Left forelimb (tissue), 1 donor: Measurements from ENCODE around the gene GPAT3.

Experiments
- DNase-seq: peaks from one replicate; pipeline ENCODE4 v3.0.0-alpha.2; 2018; ENCODE audit warnings: low spot score

GPAT3 gene

GRCh38 chr4:83644677-83645659, 109.1 kb downstream of the GPAT3 start:
- no peak for DNase-seq

DNA sequence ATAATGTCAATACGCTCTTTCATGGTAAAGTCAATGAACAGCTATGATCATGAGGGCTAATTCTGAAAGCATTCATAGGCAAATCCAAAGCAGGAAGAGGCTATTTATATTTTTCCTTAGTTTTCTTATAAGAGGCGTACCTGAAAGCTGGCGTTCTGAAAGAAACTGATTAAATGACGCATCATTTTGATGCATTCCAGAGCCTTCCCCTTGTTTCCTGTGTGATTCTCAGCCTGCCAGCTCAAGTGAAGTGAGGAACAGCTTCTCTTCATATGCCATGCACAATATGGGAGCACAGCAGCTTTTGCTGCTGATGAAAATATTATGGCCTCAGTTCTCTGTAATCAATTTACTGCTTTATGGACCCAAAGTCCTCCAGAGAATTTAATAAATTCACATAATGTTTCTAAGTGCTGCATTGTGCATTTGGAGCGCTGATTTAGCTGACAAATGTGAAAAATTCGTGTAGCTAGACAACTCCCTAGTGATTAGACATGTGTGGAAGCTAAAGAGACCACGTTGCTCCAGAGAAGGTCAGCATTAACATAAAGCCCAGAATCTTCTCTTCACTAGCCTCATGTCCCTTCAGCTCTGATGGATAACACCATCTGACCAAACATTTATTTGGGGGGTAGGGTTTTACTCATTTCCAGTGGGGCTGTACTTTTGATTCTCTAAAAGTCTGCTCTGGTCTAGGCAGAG, 110.8 kb downstream of the GPAT3 start:
- DNase-seq, result no peak

DNA sequence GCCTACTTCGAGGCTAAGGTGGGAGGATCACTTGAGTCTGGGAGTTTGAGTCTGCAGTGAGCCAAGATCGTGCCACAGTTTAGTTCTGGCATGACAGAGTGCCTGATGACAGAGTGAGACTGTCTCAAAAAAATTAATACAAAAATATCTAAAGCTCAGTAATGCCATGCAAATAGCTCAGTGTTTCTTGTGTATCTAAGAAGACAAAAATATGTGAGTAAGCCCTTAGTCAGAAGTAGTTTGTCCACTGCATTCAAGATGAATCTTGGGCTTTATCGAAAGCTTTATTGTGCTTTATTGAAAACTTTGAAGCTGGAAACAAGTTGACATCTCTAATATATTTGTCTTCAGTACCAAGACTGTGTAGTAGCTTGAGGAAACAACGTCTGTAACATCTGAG, 115.9 kb downstream of the GPAT3 start:
- no peak for DNase-seq
